Panc1 (cell line): ENCODE data around the gene CYS1. TPM values are rescaled to one million over a fixed set of nuclear protein-coding genes. Genes with fewer than 3 reads are reported as not detected.

Experiments used
- ATAC-seq: fragments of 200-7000 bp; cut with Tn5 transposase; 2 replicates; pipeline ENCODE4 v1.9.1; 2020; ENCODE audit warnings: mild to moderate bottlenecking, moderate library complexity
- BruUV-seq: library from RNA; stranded (reverse); fragments of 400-500 nt; replicated peaks from 2 replicates; lab custom pipeline; 2021; lab: Mats Ljungman, UMichigan
- CTCF ChIA-PET: fragments of 300-600 bp; sonication (Branson Sonifier 250); formaldehyde crosslinking; loops from one replicate; lab custom pipeline; 2022; ENCODE audit warnings: antibody characterized with exemption; lab: Charles Lee
- POLR2A ChIA-PET: fragments of 300-600 bp; sonication (Branson Sonifier 250); formaldehyde crosslinking; loops from one replicate; lab custom pipeline; 2022; ENCODE audit warnings: antibody characterized with exemption; lab: Charles Lee
- DNase-seq: peaks from one replicate; pipeline ENCODE4 v3.0.0-alpha.2; 2010; ENCODE audit warnings: low read depth, low spot score
- H3K27ac ChIP-seq: 2 replicates; pipeline ENCODE4 v1.5.1; 2011; ENCODE audit warnings: mild to moderate bottlenecking, low read length, inconsistent platforms
- H3K27me3 ChIP-seq: fragments of 200-500 bp; sonication (Bioruptor generic); 2 replicates; pipeline ENCODE4 v1.6.0; 2014; ENCODE audit warnings: low read length, inconsistent platforms; ENCODE audit not compliant: control insufficient read depth, insufficient read depth
- H3K36me3 ChIP-seq: fragments of 200-500 bp; sonication (Bioruptor generic); 2 replicates; pipeline ENCODE4 v1.5.1; 2014; ENCODE audit warnings: inconsistent platforms, mild to moderate bottlenecking, low read length, moderate library complexity; ENCODE audit not compliant: control insufficient read depth, insufficient read depth
- H3K4me1 ChIP-seq: 2 replicates; pipeline ENCODE4 v1.5.1; 2011; ENCODE audit warnings: inconsistent platforms, mild to moderate bottlenecking, low read length, moderate library complexity; ENCODE audit not compliant: control insufficient read depth, insufficient read depth
- H3K4me3 ChIP-seq, 2 experiments: 2 replicates each; pipeline ENCODE4 v1.5.1; 2011 to 2012; ENCODE audit warnings: low read depth in 2 of 2, low read length in 2 of 2, mild to moderate bottlenecking in 2 of 2, inconsistent platforms in 1 of 2, moderate library complexity in 1 of 2
- H3K9me3 ChIP-seq: fragments of 200-500 bp; sonication (Bioruptor generic); 2 replicates; pipeline ENCODE4 v1.5.1; 2014; ENCODE audit warnings: low read depth, mild to moderate bottlenecking, inconsistent platforms, low read length, moderate library complexity; ENCODE audit not compliant: control insufficient read depth, insufficient read depth
- CTCF ChIP-seq: fragments of 450-650 bp; IDR thresholded peaks from 2 replicates; pipeline ENCODE4 v1.5.1; 2017; ENCODE audit warnings: mild to moderate bottlenecking
- POLR2AphosphoS5 ChIP-seq: IDR thresholded peaks from 2 replicates; pipeline ENCODE4 v1.6.1; 2012; ENCODE audit warnings: mild to moderate bottlenecking, low read depth, low read length, moderate library complexity
- REST ChIP-seq, 2 experiments: IDR thresholded peaks; 2 replicates each; pipeline ENCODE4 v1.6.1; 2011 to 2012; ENCODE audit warnings: low read depth in 2 of 2, control low read depth in 1 of 2, low read length in 1 of 2, mild to moderate bottlenecking in 1 of 2, moderate library complexity in 1 of 2; ENCODE audit not compliant: insufficient read depth in 1 of 2
- SIN3A ChIP-seq: IDR thresholded peaks from 2 replicates; pipeline ENCODE4 v1.6.1; 2012; ENCODE audit warnings: low read depth, mild to moderate bottlenecking, low read length, moderate library complexity, borderline replicate concordance; ENCODE audit not compliant: insufficient read depth
- TCF7L2 ChIP-seq: IDR thresholded peaks from 2 replicates; pipeline ENCODE4 v1.6.1; 2011; ENCODE audit warnings: mild to moderate bottlenecking, low read depth, low read length, inconsistent platforms
- in situ Hi-C: cut with HindIII; loops from 2 replicates; pipeline ENCODE4 v1.10.0; 2016; ENCODE audit warnings: low sequenced_read_pairs, low pct_unique_long_range_greater_than_20kb
- intact Hi-C: fragments of 100-400 bp; cut with micrococcal nuclease; formaldehyde crosslinking; loops from one replicate; pipeline ENCODE4 v1.10.0; 2022; ENCODE audit not compliant: unreplicated experiment
- total RNA-seq: library from RNA; stranded (reverse); gene quantifications from one replicate; pipeline ENCODE4 v1.2.1, GENCODE V29; 2021; ENCODE audit not compliant: unreplicated experiment

CYS1 gene
- total RNA-seq, 1 experiment from 2014 or later: 20.4 TPM

- ChIA-PET POLR2A (no interaction called here), CTCF (interaction anchor here (1.1 kb wide), 1 partner anchor 11 kb away, joined by 3 read pairs; no protein-coding TSS in a partner anchor)
- intact Hi-C loops (no loop called here), in situ Hi-C loops (no loop called here)
- DNase-seq (no peak), ATAC-seq (no peak)
- Histone ChIP-seq H3K9me3 (no peaks in the 10 kb centered on the region), H3K4me3 (no peak overlapping the region), H3K27ac (no peak overlapping the region), H3K27me3 (no peaks in the 10 kb centered on the region), H3K36me3 (no peaks in the 10 kb centered on the region), H3K4me1 (peaks cover 4% of the 10 kb centered on the region; the same call in 1 of the 2 replicates)
- TF ChIP-seq POLR2AphosphoS5 (no peak), REST (IDR thresholded peaks at IDR 0.05; ENCODE audit: insufficient read depth in 1 of 2, low read depth in 2 of 2, low read length in 1 of 2) (no peak), SIN3A (no peak), CTCF (no peak), TCF7L2 (no peak)
- BruUV-seq: no TSS peak
Observed at GRCh38 chr2:10026940-10027569, 53.2 kb downstream of the CYS1 start.

GRCh38 chr2:10022966-10023662 is 57.1 kb downstream of the CYS1 start:
- intact Hi-C loops: no loop called here
- BruUV-seq: no TSS peak
- Histone ChIP-seq H3K4me1 (no peaks in the 10 kb centered on the region), H3K36me3 (no peaks in the 10 kb centered on the region), H3K9me3 (no peaks in the 10 kb centered on the region), H3K4me3 (no peak overlapping the region), H3K27ac (no peak overlapping the region), H3K27me3 (no peaks in the 10 kb centered on the region)
- DNase-seq (no peak), ATAC-seq (no peak)
- TF ChIP-seq REST (IDR thresholded peaks at IDR 0.05; ENCODE audit: insufficient read depth in 1 of 2, low read depth in 2 of 2, low read length in 1 of 2): no peak
- TF ChIP-seq CTCF: no peak
- no peak for TF ChIP-seq TCF7L2
- TF ChIP-seq POLR2AphosphoS5: no peak
- TF ChIP-seq SIN3A: no peak
- CTCF ChIA-PET: no interaction called here
- in situ Hi-C loops: no loop called here
- POLR2A ChIA-PET: no interaction called here
